ENCODE measurements around the gene MTARC2. TPM values are rescaled to one million over a fixed set of nuclear protein-coding genes. Genes with fewer than 3 reads are reported as not detected.

Gene MTARC2
- total and polyA plus RNA-seq, 10 of the 15 experiments (the other 5 are each of a cell fraction or from before 2014, with no cell fraction given): 1.9 to 5.5 (median 3.3) TPM

GRCh38 chr1:220764757-220765156 is 16.6 kb downstream of the MTARC2 start (continued):
- TF ChIP-seq BCL3 (IDR thresholded peaks at IDR 0.05; ENCODE audit: borderline replicate concordance, insufficient read depth, low read depth, low read length, poor library complexity, severe bottlenecking) (no peak), E4F1 (IDR thresholded peaks at IDR 0.05; ENCODE audit: borderline replicate concordance, partially characterized antibody) (no peak), MTA2 (IDR thresholded peaks at IDR 0.05; ENCODE audit: low read depth) (no peak), SKIL (IDR thresholded peaks at IDR 0.05; ENCODE audit: low read depth, poor library complexity, severe bottlenecking) (no peak)

Measured in GM12878 (cell line).